ENCODE results near the gene FOXP4. TPM values are rescaled to one million over a fixed set of nuclear protein-coding genes. Genes with fewer than 3 reads are reported as not detected.

The FOXP4 gene
- polyA plus RNA-seq, 1 of the 3 experiments (the other 2 are of a cell fraction) = 7.3 TPM

DNA sequence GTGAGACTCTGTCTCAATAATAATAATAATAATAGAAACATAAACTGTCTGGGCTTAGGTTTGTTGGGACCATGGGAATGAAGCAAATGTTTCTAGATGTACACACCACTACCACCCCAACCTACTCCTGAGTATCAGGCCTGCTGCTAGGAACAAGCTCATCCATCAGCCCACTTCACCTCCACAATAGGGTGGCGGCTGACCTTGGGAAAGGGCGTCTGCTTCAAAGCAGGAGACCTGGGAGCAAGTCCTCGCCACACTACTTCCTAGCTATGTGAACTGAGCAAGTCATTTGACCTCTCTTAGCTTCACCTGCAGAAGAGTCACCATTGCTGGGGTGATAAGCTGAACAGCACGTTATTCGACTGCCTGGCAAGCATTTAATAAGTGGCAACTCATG is 3.1 kb upstream of the FOXP4 start (continued):
- TF ChIP-seq, protein P1, sequence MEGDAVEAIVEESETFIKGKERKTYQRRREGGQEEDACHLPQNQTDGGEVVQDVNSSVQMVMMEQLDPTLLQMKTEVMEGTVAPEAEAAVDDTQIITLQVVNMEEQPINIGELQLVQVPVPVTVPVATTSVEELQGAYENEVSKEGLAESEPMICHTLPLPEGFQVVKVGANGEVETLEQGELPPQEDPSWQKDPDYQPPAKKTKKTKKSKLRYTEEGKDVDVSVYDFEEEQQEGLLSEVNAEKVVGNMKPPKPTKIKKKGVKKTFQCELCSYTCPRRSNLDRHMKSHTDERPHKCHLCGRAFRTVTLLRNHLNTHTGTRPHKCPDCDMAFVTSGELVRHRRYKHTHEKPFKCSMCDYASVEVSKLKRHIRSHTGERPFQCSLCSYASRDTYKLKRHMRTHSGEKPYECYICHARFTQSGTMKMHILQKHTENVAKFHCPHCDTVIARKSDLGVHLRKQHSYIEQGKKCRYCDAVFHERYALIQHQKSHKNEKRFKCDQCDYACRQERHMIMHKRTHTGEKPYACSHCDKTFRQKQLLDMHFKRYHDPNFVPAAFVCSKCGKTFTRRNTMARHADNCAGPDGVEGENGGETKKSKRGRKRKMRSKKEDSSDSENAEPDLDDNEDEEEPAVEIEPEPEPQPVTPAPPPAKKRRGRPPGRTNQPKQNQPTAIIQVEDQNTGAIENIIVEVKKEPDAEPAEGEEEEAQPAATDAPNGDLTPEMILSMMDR (IDR thresholded peaks at IDR 0.05) = no peak
- no peak for TF ChIP-seq YY1 (IDR thresholded peaks at IDR 0.05; ENCODE audit: low read depth)
- no peak for TF ChIP-seq MEF2A (IDR thresholded peaks at IDR 0.05; ENCODE audit: borderline replicate concordance, low read depth)
- no peak for TF ChIP-seq RXRA (IDR thresholded peaks at IDR 0.05; ENCODE audit: borderline replicate concordance, low read depth)
- TF ChIP-seq, protein P2, sequence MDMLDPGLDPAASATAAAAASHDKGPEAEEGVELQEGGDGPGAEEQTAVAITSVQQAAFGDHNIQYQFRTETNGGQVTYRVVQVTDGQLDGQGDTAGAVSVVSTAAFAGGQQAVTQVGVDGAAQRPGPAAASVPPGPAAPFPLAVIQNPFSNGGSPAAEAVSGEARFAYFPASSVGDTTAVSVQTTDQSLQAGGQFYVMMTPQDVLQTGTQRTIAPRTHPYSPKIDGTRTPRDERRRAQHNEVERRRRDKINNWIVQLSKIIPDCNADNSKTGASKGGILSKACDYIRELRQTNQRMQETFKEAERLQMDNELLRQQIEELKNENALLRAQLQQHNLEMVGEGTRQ (IDR thresholded peaks at IDR 0.05; ENCODE audit: borderline replicate concordance, low read depth, low read length) = no peak
- TF ChIP-seq FOSL2 (IDR thresholded peaks at IDR 0.05; ENCODE audit: borderline replicate concordance, low read depth) = no peak

DNA sequence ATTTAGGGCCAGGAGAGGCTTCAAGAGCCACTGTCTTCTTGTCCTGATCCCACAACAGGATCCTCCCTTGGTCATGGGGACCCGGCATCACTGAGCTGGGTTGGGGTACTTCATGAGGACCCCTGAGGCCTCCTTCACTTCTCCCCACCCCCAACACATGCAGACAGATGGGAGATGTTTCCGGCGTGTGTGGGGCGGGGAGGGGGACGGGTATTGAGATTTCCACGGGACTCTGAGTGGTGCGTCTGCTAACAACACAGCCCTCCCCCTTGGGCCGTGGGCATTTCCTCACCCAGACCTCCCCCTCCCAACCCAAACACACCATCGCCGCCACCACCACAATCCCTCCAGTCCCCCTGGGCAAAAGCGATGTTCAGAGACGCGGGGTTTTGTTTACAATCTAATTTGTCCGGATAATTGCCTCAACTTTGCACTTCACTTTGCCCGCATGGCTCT is 906 bp upstream of the FOXP4 start:
- TF ChIP-seq FOSL2 (IDR thresholded peaks at IDR 0.05; ENCODE audit: borderline replicate concordance, low read depth) (no peak), SIN3A (IDR thresholded peaks at IDR 0.05; ENCODE audit: borderline replicate concordance, low read depth, low read length) (no peak), FOXM1 (IDR thresholded peaks at IDR 0.05; ENCODE audit: low read depth) (no peak), MXI1 (IDR thresholded peaks at IDR 0.05; ENCODE audit: low read depth, low read length) (no peak)
- TF ChIP-seq, protein P3, sequence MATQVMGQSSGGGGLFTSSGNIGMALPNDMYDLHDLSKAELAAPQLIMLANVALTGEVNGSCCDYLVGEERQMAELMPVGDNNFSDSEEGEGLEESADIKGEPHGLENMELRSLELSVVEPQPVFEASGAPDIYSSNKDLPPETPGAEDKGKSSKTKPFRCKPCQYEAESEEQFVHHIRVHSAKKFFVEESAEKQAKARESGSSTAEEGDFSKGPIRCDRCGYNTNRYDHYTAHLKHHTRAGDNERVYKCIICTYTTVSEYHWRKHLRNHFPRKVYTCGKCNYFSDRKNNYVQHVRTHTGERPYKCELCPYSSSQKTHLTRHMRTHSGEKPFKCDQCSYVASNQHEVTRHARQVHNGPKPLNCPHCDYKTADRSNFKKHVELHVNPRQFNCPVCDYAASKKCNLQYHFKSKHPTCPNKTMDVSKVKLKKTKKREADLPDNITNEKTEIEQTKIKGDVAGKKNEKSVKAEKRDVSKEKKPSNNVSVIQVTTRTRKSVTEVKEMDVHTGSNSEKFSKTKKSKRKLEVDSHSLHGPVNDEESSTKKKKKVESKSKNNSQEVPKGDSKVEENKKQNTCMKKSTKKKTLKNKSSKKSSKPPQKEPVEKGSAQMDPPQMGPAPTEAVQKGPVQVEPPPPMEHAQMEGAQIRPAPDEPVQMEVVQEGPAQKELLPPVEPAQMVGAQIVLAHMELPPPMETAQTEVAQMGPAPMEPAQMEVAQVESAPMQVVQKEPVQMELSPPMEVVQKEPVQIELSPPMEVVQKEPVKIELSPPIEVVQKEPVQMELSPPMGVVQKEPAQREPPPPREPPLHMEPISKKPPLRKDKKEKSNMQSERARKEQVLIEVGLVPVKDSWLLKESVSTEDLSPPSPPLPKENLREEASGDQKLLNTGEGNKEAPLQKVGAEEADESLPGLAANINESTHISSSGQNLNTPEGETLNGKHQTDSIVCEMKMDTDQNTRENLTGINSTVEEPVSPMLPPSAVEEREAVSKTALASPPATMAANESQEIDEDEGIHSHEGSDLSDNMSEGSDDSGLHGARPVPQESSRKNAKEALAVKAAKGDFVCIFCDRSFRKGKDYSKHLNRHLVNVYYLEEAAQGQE (IDR thresholded peaks at IDR 0.05; ENCODE audit: low read depth, low read length) = no peak
- ChIA-PET CTCF (interaction anchor here (0.7 to 2.8 kb wide), 4 partner anchors 47 to 177 kb away, joined by 3 to 13 read pairs (median 4); no protein-coding TSS in a partner anchor), POLR2A (interaction anchor here (0.6 kb wide), 1 partner anchor 10 kb away, joined by 4 read pairs; no protein-coding TSS in a partner anchor)
- H3K4me2 ChIP-seq = peak overlapping the region; percentile 86
- WGBS (ENCODE audit: low lambda C conversion rate) = 25% methylated on average over 12 of the region's 15 CpGs
- H3K27ac ChIP-seq (ENCODE audit: low read depth in 2 of 2, low read length in 1 of 2) = peak overlapping the region in 1 of 2 experiments; percentile 29; a peak in 1 of 4 replicates
- no peaks in the 10 kb centered on the region for H3K27me3 ChIP-seq (ENCODE audit: insufficient read depth)
- peaks cover 7 to 16% of the 10 kb centered on the region in 2 experiments; a peak in 2 of 4 replicates for H3K4me1 ChIP-seq (ENCODE audit: control insufficient read depth in 1 of 2, insufficient read depth in 2 of 2, low read depth in 1 of 2, low read length in 1 of 2)
- H3K4me3 ChIP-seq (ENCODE audit: low read depth in 2 of 2, low read length in 1 of 2) = peak overlapping the region; percentile 67 to 81
- peaks cover 31% of the 10 kb centered on the region for H4K20me1 ChIP-seq (ENCODE audit: insufficient read depth)
- DNase-seq = no peak
- H3F3A ChIP-seq (replicated peaks; ENCODE audit: insufficient read depth) = no peaks in the 10 kb centered on the region
- H3K36me3 ChIP-seq (replicated peaks in 1 of 2; ENCODE audit: control insufficient read depth in 1 of 2, insufficient read depth in 2 of 2, low read length in 1 of 2) = no peaks in the 10 kb centered on the region
- H3K79me2 ChIP-seq (ENCODE audit: insufficient read depth) = peaks cover 32% of the 10 kb centered on the region
- H2AFZ ChIP-seq (ENCODE audit: low read depth) = peak overlapping the region; percentile 69; the same call in 1 of the 2 replicates
- H3K9ac ChIP-seq = peak overlapping the region; percentile 48; the same call in 1 of the 2 replicates
- no peaks in the 10 kb centered on the region for H3K9me3 ChIP-seq
- no peaks in the 10 kb centered on the region for H3K9me2 ChIP-seq
